ENCODE measurements around the gene ICAM4. TPM values are rescaled to one million over a fixed set of nuclear protein-coding genes. Genes with fewer than 3 reads are reported as not detected.

Gene ICAM4
- total RNA-seq, 1 donor from 2014 or later: 5.3 TPM

GRCh38 chr19:10332158-10332964 is 45.6 kb downstream of the ICAM4 start:
- Mint-ChIP-seq H3K36me3 (peaks cover 4% of the 10 kb centered on the region), H3K9me3 (no peaks in the 10 kb centered on the region), H3K4me1 (ENCODE audit: unreplicated experiment) (peaks cover 13% of the 10 kb centered on the region), H3K27me3 (no peaks in the 10 kb centered on the region), H3K27ac (peak overlapping the region; percentile 88), H3K4me3 (peak overlapping the region; percentile 97)
- no peak for DNase-seq (ENCODE audit: extremely low spot score, unreplicated experiment)
- TF ChIP-seq CTCF (conservative IDR thresholded peaks at IDR 0.05): peak; percentile 25

DNA sequence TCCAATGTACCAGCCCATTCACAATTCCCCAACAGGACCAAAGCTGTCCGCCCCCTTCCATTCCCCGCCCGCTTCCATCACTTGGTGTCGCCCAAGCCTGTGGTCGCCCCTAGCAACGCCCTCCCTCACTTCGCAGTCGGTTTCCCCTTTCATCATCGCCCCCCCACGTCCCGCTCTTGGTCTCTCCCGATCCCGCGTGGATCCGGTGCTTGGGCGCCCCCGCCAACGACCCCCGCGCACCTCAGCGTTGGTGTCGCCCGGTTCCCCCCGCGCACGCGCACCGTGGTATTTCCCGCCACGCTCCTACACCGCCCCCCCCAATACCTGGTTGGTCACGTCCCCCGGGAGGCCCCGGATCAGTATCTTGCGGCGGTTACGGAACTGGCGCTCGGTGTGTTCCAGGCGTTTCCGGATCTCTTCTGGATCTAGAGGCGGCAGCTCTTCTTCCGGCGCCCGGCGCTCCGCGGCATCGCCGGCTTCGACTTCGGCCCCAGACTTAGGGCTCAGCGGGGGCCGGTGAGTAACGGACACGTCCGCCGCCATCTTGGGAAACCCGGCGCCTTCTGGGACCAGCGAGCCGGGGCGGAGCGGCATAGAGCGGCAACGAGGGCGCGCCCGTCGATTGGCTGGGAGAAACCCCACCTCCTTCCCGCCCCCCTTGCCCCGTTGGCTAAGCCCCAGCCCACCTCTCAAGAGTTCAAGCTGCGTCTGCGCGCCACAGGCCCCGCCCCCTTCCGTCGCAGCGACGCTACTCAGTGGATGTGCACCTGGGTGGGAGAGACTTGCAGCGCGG is 46.4 kb downstream of the ICAM4 start, which contains the start of gene RAVER1:
TSS of gene RAVER1 (minus strand) at position 565 of the 793 bp plus-strand sequence. CDS start at position 543, 22 bp downstream.
- Mint-ChIP-seq H3K4me1 (ENCODE audit: unreplicated experiment) (peaks cover 13% of the 10 kb centered on the region), H3K36me3 (peaks cover 4% of the 10 kb centered on the region), H3K9me3 (no peaks in the 10 kb centered on the region), H3K4me3 (peak within 1 kb of the TSS; percentile 97), H3K27ac (peak within 1 kb of the TSS; percentile 88), H3K27me3 (no peaks in the 10 kb centered on the region)
- peak; percentile 6 for TF ChIP-seq CTCF (conservative IDR thresholded peaks at IDR 0.05)
- peak; percentile 98 for DNase-seq (ENCODE audit: extremely low spot score, unreplicated experiment)

- Mint-ChIP-seq H3K4me1 (ENCODE audit: unreplicated experiment) (peaks cover 13% of the 10 kb centered on the region), H3K9me3 (no peaks in the 10 kb centered on the region), H3K27ac (peak overlapping the region; percentile 88), H3K27me3 (peaks cover 3% of the 10 kb centered on the region), H3K36me3 (peaks cover 4% of the 10 kb centered on the region), H3K4me3 (peak overlapping the region; percentile 97)
- TF ChIP-seq CTCF (conservative IDR thresholded peaks at IDR 0.05): no peak
- no peak for DNase-seq (ENCODE audit: extremely low spot score, unreplicated experiment)
Measured at GRCh38 chr19:10333758-10334587, 47.2 kb downstream of the ICAM4 start.

DNA sequence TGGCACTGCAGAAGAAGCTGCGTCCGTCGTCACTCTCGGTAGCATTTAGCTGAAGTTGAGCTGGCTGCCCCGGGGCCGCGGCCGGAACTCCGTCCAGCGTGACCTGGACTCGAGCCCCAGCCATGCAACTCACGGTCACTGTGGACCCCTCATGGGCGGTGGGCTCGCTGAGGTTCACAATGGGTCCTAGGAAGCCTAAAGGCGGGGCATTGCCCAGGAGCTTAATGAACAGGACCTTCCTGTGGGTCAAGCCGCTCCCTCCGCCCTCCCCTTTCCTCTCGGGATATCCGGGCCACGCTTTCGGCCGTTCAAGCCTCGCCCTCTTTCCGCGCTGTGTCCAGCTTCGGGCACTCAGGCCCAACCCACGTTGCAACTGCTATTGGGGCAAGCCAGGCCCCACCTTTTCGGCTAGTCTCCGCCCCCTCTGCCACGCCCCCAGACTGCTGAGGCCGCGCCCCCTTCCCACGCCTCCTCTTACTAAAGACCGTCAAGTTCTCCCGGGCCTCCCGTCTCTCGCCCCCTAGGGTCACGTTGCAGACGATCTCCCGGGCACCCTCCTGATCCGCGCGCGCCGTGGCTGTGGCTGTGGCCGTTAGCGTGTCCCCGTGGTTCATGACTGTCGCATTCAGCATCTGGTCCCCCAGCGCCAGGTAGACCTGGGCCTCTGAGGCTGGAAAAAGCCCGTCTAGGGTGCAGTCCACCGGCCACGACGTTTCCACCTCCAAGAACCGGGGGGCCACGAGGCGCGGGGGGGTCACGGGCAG is 48.0 kb downstream of the ICAM4 start:
- H3K4me3 Mint-ChIP-seq: peak overlapping the region; percentile 97
- TF ChIP-seq CTCF (conservative IDR thresholded peaks at IDR 0.05): no peak
- no peaks in the 10 kb centered on the region for H3K9me3 Mint-ChIP-seq
- H3K27me3 Mint-ChIP-seq: peaks cover 4% of the 10 kb centered on the region
- peak; percentile 92 for DNase-seq (ENCODE audit: extremely low spot score, unreplicated experiment)
- H3K27ac Mint-ChIP-seq: peak overlapping the region; percentile 88
- peaks cover 1% of the 10 kb centered on the region for H3K36me3 Mint-ChIP-seq
- H3K4me1 Mint-ChIP-seq (ENCODE audit: unreplicated experiment): peaks cover 13% of the 10 kb centered on the region

Measured in type B pancreatic cell (in vitro differentiated cells).